Muscle of leg (tissue), 11 donors: ENCODE data around the gene HOXB8. TPM values are rescaled to one million over a fixed set of nuclear protein-coding genes. Genes with fewer than 3 reads are reported as not detected.

Source experiments
- DNase-seq: peaks from one replicate; pipeline ENCODE4 v3.0.0; 2013
- H3K27ac ChIP-seq: one replicate; pipeline ENCODE4 v1.5.1; 2013; ENCODE audit warnings: mild to moderate bottlenecking, low read length, control low read depth
- H3K27me3 ChIP-seq: one replicate; pipeline ENCODE4 v1.6.1; 2013; ENCODE audit warnings: low read length; ENCODE audit not compliant: control insufficient read depth, insufficient read depth
- H3K36me3 ChIP-seq: one replicate; pipeline ENCODE4 v1.6.1; 2013; ENCODE audit warnings: low read length; ENCODE audit not compliant: control insufficient read depth, insufficient read depth
- H3K4me1 ChIP-seq: one replicate; pipeline ENCODE4 v1.6.1; 2013; ENCODE audit warnings: low read length; ENCODE audit not compliant: control insufficient read depth, insufficient read depth
- H3K4me3 ChIP-seq: one replicate; pipeline ENCODE4 v1.5.1; 2013; ENCODE audit warnings: low read length, control low read depth
- H3K9me3 ChIP-seq: replicated peaks from 2 replicates; pipeline ENCODE4 v1.6.1; 2013; ENCODE audit warnings: low read depth, low read length; ENCODE audit not compliant: control insufficient read depth
- WGBS: methylation state at CpG from one replicate; pipeline ENCODE4 v1.1.5; 2013; ENCODE audit warnings: missing lambda C conversion rate; ENCODE audit not compliant: insufficient coverage; 5-methylcytosine and 5-hydroxymethylcytosine counted together
- polyA plus RNA-seq, 8 donors: library from polyadenylated mRNA; unstranded; fragments of 120-200 nt; gene quantifications; one replicate each; pipeline versions ENCODE4 v1.2.1 to v1.2.3, GENCODE V29; 2013; ENCODE audit warnings: inconsistent platforms in 1 of 8, low replicate concordance in 1 of 8; ENCODE audit not compliant: insufficient read length in 8 of 8, insufficient read depth in 1 of 8
- total RNA-seq: library from RNA; stranded (reverse); fragments of 120-200 nt; gene quantifications from one replicate; pipeline ENCODE4 v1.2.4, GENCODE V29; 2013

The HOXB8 gene
- total and polyA plus RNA-seq, 9 donors, result 0.04 to 0.46 (median 0.29) TPM; not detected in 1

DNA sequence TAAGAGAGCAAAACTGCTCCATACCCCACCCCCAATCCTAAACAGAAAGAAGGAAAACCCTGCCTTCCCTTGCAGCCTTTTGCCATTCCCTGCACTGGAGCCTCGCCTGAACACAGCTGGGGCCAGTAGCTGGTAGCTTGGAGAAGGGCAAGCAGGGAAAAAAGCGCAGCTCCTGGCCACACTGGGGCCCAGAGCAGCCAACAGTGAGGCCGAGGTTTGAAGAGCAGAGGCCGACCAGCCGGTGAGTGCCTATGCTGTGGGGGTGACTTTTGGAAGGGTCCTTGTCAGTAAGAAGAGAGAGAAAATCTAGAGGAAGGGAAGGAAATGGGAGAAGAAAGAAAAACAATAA is 14.3 kb upstream of the HOXB8 start:
- no peak overlapping the region for H3K4me3 ChIP-seq
- WGBS, result 24% methylated on average over 4 of the region's 5 CpGs
- H3K9me3 ChIP-seq, result no peaks in the 10 kb centered on the region
- no peaks in the 10 kb centered on the region for H3K36me3 ChIP-seq
- H3K4me1 ChIP-seq, result peaks cover 26% of the 10 kb centered on the region
- no peak overlapping the region for H3K27ac ChIP-seq
- no peak for DNase-seq
- peaks cover 97% of the 10 kb centered on the region for H3K27me3 ChIP-seq

GRCh38 chr17:48628649-48629410 is 13.7 kb upstream of the HOXB8 start:
- no peak overlapping the region for H3K4me3 ChIP-seq
- no peaks in the 10 kb centered on the region for H3K36me3 ChIP-seq
- WGBS, result 0% methylated on average over 3 of the region's 5 CpGs
- peaks cover 24% of the 10 kb centered on the region for H3K4me1 ChIP-seq
- DNase-seq, result no peak
- H3K27me3 ChIP-seq, result peaks cover 97% of the 10 kb centered on the region
- no peak overlapping the region for H3K27ac ChIP-seq
- H3K9me3 ChIP-seq, result no peaks in the 10 kb centered on the region

GRCh38 chr17:48627623-48628521 is 12.8 kb upstream of the HOXB8 start:
- Histone ChIP-seq H3K27me3 (peaks cover 97% of the 10 kb centered on the region), H3K36me3 (no peaks in the 10 kb centered on the region), H3K27ac (no peak overlapping the region), H3K4me3 (no peak overlapping the region), H3K4me1 (peaks cover 21% of the 10 kb centered on the region), H3K9me3 (no peaks in the 10 kb centered on the region)
- DNase-seq, result no peak
- WGBS, result 16% methylated on average over 23 of the region's 27 CpGs

DNA sequence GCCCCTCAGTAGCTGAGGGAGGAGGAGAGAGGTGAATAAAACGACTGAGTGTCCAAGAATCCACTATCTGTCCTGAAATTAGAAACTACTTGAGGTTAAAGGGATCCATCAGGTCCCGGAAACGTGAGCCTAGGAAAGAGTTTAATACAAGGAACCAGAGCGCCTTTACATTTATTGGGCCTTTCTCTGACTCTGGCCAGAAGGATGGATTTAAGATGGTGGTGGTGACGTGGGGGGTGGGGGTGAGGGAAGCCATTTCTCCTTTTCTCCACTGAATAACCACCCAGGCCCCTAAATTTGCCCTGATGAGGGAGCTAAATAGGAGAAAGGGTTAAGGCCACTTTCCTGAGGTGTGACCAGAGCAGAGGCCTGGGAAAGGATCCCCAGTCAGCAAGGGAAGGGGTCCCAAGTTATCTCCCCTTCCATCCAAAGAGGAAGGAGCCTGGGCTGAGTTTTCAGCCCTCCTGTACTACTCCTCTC is 12.1 kb upstream of the HOXB8 start:
- no peak for DNase-seq
- Histone ChIP-seq H3K4me1 (peaks cover 21% of the 10 kb centered on the region), H3K4me3 (no peak overlapping the region), H3K9me3 (no peaks in the 10 kb centered on the region), H3K27me3 (peaks cover 97% of the 10 kb centered on the region), H3K27ac (no peak overlapping the region), H3K36me3 (no peaks in the 10 kb centered on the region)
- no CpG with 5 or more reads among the region's 5 CpGs for WGBS

DNA sequence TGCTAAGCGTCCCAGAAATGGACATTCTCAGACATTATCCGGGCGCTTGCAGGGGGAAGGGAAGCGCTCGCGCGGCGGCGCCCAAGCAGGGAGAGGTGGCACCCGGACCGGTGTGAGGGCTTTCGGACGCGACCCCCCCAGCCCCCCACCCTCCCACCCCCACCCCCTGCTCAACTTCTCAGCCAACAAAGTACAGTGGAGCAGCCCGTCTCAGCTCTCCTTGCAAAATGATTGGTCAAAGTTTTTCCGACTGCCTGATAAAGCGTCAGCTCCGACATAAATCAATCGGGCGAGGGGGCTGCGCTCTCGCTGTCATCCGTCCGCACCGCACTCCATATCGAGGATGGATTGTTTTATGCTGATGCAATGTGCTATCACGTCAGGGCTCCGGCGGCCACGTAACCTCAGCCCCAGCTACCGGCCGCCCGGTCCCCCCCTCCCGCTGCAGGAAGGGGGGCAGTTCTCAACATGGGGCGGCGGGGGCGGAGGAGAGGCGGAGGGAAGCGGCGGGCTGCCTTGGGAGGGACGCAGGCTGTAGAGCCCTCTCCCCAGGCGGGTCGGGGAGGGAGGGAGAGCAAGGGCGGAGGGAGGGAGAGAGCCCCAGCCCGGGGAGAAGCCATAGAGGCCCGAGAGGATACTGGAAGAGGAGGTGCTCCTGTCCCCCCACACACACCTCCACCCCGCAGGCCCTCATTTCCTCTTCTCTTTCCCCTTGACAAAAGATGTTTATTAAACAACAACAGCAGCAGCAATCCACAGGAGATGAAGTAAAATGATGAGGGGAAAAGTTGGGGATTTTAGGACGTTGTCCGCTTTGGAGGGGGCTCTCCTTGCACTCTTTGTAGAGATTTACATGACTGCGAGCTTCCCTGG is 11.4 kb upstream of the HOXB8 start, which contains the start of gene HOXB9:
Gene HOXB9, minus strand, starts transcription at position 114 of the 873 bp plus-strand sequence. Its CDS starts 89 bp downstream, at position 25.
- H3K4me1 ChIP-seq, result peaks cover 21% of the 10 kb centered on the region
- peaks cover 97% of the 10 kb centered on the region for H3K27me3 ChIP-seq

GRCh38 chr17:48625495-48626244 is 10.6 kb upstream of the HOXB8 start:
- under 1% methylated on average over 69 of the region's 69 CpGs for WGBS
- Histone ChIP-seq H3K4me3 (peak overlapping the region; percentile 23), H3K27me3 (peaks cover 97% of the 10 kb centered on the region), H3K36me3 (no peaks in the 10 kb centered on the region), H3K4me1 (peaks cover 21% of the 10 kb centered on the region), H3K27ac (peak overlapping the region; percentile 61), H3K9me3 (no peaks in the 10 kb centered on the region)
- no peak for DNase-seq

More for the DNA sequence above, 11.4 kb upstream of the HOXB8 start, which contains the start of gene HOXB9:
- WGBS, result under 1% methylated on average over 17 of the region's 50 CpGs
- no peaks in the 10 kb centered on the region for H3K9me3 ChIP-seq
- no peaks in the 10 kb centered on the region for H3K36me3 ChIP-seq
- H3K27ac ChIP-seq, result peak within 1 kb of the TSS; percentile 61
- H3K4me3 ChIP-seq, result peak within 1 kb of the TSS; percentile 23
- DNase-seq, result no peak

DNA sequence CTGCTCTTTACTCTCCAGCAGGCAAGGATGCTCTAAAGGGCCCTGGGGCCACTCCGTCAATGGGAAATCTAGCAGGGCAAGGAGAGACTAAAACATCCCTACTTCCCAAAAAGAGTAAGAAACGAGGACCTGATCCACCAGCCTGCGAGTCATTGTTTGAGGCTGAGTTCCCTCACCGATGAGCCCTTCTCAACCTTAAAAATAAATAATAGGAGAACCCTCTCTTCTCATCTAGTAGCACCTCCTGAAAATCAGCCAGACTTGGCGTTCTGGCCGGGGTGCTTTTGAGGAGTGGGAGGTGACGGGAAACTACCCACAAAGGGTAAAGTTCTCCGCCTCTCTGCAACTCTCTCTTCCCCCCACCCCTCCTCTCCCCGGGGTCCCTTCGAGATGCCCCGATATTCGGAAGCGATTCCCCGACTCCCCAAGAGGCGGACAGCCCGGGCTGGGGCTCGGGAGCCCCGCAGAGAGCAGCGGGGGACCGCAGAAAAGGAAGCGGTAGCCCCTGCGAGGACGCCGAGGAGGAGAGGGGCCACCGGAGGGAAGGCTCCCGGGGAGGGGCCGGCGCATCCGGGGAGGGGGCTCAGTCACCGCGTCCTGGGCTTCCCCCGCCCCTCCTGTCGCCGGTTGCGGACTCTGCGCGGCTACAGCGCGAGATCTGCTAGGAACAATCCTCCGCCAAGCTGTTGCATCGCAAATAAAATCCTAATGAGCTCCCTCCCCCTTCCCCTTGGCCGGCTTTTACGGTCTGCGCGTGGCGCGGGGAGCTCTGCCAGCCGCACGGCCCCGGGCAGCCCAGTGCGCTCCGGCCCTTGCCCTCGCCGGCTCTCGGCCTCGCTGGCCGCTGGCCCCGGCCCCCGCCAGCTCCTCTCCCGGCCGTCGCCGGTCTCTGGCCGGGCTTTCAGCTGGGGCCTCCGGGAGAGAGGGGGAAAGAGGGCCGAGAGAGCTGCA is 9.7 kb upstream of the HOXB8 start:
- under 1% methylated on average over 49 of the region's 66 CpGs for WGBS

DNA sequence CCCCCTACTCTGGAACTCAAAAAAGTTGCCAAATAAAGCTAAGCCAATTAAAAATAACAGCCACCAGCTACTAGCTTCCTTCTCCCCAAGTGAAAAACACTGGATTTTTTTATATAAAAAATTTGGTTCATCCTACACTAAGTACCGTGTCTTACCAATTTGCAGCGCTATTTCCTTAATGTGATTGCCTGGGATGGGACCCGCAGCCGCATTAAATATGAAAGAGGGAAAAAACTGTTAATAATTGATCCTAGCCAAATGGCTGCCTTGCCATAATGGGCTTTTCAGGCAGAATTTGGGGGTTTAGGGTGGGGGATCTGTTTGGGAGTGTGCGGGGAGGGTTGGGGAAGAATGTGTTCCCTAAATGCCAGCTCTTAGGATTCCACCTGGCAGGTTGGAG is 9.0 kb upstream of the HOXB8 start:
- H3K27me3 ChIP-seq, result peaks cover 100% of the 10 kb centered on the region
- peaks cover 21% of the 10 kb centered on the region for H3K4me1 ChIP-seq
- no peaks in the 10 kb centered on the region for H3K9me3 ChIP-seq
- no peak overlapping the region for H3K4me3 ChIP-seq
- DNase-seq, result no peak
- H3K36me3 ChIP-seq, result no peaks in the 10 kb centered on the region
- no peak overlapping the region for H3K27ac ChIP-seq
- 40% methylated on average over 2 of the region's 5 CpGs for WGBS

More for the DNA sequence above, 9.7 kb upstream of the HOXB8 start:
- H3K27me3 ChIP-seq, result peaks cover 99% of the 10 kb centered on the region
- H3K36me3 ChIP-seq, result no peaks in the 10 kb centered on the region
- no peak for DNase-seq
- peak overlapping the region; percentile 15 for H3K4me3 ChIP-seq
- peaks cover 21% of the 10 kb centered on the region for H3K4me1 ChIP-seq
- peak overlapping the region; percentile 48 for H3K27ac ChIP-seq
- no peaks in the 10 kb centered on the region for H3K9me3 ChIP-seq
